ENCODE results near the gene TSGA10.
A peak's percentile ranks its signal among the peaks of the same experiment; 100 is the strongest.
"Not testable (repeated sequence)": the region's sequence is repeated elsewhere in the genome, so short reads cannot be mapped to it uniquely, and the experiment has no call there.

TSGA10 gene

DNA sequence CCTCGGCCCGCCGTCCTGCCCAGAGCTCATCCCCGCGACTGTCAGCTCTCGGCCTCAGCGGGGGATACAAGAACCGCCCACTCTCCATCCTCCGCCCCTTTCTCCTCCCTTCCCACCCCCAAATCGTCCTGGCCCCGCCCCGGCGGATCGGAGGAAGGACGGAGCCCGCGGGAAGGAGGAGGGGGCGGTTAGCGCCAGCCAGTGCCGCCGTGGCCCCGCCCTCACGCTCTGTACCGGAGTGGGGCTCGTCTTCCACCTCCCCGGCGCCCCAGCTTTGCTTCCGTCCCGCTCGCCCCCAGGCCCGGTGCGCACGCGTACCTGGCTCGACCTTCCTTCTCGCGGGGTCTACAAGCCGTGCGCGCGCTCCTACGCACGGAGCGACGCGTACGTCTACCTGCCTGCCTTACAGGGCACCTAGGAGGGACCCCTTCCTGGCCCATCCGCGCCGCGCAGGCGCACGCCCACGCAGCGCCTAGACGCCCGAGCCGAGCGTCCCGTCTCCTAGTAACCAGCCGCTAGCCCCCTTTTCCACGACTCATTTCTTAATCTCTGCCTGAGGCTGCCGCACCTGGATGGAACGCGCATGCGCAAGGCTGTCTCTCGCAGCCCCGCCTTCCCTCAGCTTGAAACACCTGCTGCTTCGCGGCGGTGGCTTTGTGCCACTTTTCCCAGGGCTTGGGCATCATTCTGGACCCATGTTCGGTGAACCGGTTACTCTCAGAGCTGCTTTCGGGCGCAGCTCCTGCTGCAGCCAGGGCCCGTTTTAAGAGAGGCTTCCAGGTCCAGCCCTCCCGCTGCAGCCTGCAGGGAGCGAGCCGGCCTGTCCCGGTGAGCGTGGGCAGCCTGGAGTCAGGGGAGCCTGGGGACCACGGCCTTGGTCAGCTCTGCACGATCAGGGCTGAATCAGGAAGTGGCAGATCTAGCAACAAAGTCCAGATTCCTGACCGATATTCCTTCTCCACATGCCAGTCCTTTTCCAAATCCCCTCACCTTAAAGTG is 13.3 kb downstream of the TSGA10 start, which contains the start of gene C2orf15:
Gene C2orf15 (plus strand): TSS at position 598 of the 999 bp plus-strand sequence. CDS start 8,852 bp downstream, outside the sequence.
- DNase-seq (ENCODE audit: extremely low read depth, low read depth): peak; percentile 37
- no peak for TF ChIP-seq CTCF (IDR thresholded peaks at IDR 0.05; ENCODE audit: low read depth, low read length)

- TF ChIP-seq CTCF (IDR thresholded peaks at IDR 0.05; ENCODE audit: low read depth, low read length): no peak
- no peak for DNase-seq (ENCODE audit: extremely low read depth, low read depth)
Measured at GRCh38 chr2:99140860-99141109, 14.0 kb downstream of the TSGA10 start.

DNA sequence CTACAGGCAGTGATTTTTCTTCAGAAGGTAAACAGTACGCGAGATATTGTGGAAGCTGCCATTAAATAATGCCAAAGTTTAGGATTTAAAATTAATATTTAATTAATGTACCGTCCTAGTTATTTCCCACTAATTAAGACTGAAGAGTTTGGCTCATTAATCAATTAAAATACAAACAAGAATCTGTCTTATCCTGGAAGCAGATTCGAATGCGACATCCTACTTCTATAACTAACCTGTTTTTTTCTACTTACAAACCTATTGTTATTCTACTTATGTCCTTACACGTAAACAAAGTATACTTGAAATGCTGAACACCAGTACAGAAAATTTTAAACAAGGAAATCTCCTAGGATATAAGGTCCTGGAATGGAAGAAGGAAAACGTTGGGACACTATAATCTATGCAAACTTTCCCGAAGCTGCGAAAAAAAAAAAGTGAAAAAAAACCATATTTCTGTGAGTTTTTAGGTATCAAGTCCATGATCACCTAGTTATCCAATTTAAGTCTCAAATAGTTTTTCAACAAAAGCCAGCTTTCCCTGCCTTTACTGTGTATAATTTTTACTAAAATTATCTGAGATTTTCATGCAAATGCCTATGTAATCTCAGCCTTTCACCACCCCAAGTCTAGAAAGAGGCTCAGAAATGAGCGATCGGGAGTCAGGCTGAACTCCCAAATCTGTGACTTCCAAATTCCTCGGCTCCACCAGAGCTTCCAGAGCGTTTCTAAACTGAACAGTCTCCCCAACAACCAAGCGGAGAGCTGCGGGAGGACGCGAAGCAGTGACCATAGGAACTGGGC is 14.5 kb downstream of the TSGA10 start:
- DNase-seq (ENCODE audit: extremely low read depth, low read depth): no peak
- TF ChIP-seq CTCF (IDR thresholded peaks at IDR 0.05; ENCODE audit: low read depth, low read length): no peak

DNA sequence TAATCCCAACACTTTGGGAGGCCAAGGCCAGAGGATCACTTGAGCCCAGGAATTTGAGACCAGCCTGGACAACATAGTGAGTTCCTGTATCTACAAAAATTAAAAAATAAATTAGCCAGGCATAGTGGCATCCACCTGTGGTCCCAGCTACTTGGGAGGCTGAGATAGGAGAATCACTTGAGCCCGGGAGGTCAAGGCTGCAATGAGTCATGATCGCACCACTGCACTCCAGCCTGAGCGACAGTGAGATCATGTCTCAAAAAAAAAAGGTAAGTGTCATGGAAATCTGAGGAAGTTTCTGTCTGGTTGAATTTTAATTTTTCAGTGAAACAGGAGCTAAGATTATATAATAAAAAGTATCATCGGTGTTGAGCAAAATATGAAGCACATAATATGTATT is 15.7 kb downstream of the TSGA10 start:
- no peak for TF ChIP-seq CTCF (IDR thresholded peaks at IDR 0.05; ENCODE audit: low read depth, low read length)
- no peak for DNase-seq (ENCODE audit: extremely low read depth, low read depth)

GRCh38 chr2:99135044-99135556 is 19.6 kb downstream of the TSGA10 start:
- not testable (repeated sequence) for DNase-seq (ENCODE audit: extremely low read depth, low read depth)

DNA sequence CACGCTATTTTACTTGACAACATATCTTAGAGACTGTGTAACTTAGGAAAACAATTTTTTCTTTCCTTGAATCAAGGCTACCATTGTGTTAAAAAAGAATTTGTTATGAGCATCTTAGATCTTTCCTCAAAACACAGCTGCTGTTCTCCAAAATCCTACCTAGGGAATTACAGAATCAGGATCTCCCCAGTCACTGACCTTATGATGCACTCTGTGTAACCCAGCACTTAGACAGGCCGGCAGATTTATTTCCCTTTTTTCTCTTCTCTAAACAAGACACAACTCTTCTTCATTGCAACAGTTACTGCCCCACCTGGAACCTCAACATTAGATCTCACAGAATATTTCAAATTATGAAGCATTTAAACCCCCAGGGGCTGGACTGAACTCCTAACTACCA is 26.8 kb downstream of the TSGA10 start:
- TF ChIP-seq CTCF (IDR thresholded peaks at IDR 0.05; ENCODE audit: low read depth, low read length): no peak
- no peak for DNase-seq (ENCODE audit: extremely low read depth, low read depth)

DNA sequence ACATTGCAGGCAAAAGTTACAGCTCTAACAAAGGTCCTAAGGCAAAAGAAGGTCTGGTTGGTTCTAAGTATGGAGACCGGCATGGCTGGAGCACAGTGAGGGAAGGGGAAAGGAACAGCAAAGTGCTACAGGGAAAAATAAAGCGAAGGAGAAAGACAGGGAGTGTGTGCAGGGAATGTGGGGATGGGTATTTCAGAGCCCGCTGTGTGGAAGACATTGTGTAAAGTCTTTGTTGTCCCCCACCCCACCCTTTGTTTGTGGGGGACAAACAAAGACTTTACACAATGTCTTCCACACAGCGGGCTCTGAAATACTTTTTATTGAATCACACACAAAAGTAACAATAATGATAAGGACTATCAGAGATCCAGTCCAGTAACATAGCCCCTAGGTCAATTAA is 42.1 kb downstream of the TSGA10 start:
- DNase-seq (ENCODE audit: extremely low read depth, low read depth): no peak
- no peak for TF ChIP-seq CTCF (IDR thresholded peaks at IDR 0.05; ENCODE audit: low read depth, low read length)
